ENCODE measurements around the gene NOL8. TPM values are rescaled to one million over a fixed set of nuclear protein-coding genes. Genes with fewer than 3 reads are reported as not detected.

Gene NOL8
- total RNA-seq, 1 experiment from 2014 or later, result 48.4 TPM

- no peak overlapping the region for H3K23ac ChIP-seq (ENCODE audit: insufficient read length, low read depth, low read length)
- no peak overlapping the region for H4K5ac ChIP-seq (ENCODE audit: insufficient read length, low read depth, low read length)
- no peak overlapping the region for H2BK20ac ChIP-seq (ENCODE audit: low read depth, low read length, poor library complexity, severe bottlenecking)
- no peak overlapping the region for H2BK15ac ChIP-seq (ENCODE audit: low read depth, low read length)
- H2AK5ac ChIP-seq (ENCODE audit: insufficient read length, low read length), result no peak overlapping the region
- H3K9me3 ChIP-seq (ENCODE audit: control insufficient read depth, low read depth, low read length), result no peaks in the 10 kb centered on the region
- Mint-ChIP-seq H3K36me3 (ENCODE audit: insufficient read depth in 1 of 3, low read depth in 3 of 3) (peaks cover 50 to 95% (median 93%) of the 10 kb centered on the region in 3 experiments), H3K27me3 (ENCODE audit: low read depth) (no peaks in the 10 kb centered on the region), H3K4me3 (no peak overlapping the region), H3K27ac (no peak overlapping the region), H3K4me1 (no peaks in the 10 kb centered on the region), H3K9me3 (no peaks in the 10 kb centered on the region)
- no peaks in the 10 kb centered on the region for H3K79me2 ChIP-seq (ENCODE audit: insufficient read depth, low read length)
- no peaks in the 10 kb centered on the region for H4K20me1 ChIP-seq (ENCODE audit: control insufficient read depth, insufficient read depth, insufficient read length)
- H3K14ac ChIP-seq (ENCODE audit: insufficient read depth, low read length), result no peak overlapping the region
- H3K56ac ChIP-seq (ENCODE audit: insufficient read length, low read depth, low read length), result no peak overlapping the region
- no peaks in the 10 kb centered on the region for H3K23me2 ChIP-seq (ENCODE audit: insufficient read length, low read depth, low read length, poor library complexity, severe bottlenecking)
- H3T11ph ChIP-seq (ENCODE audit: low read length), result no peak overlapping the region
- H3K4ac ChIP-seq (ENCODE audit: low read depth, low read length), result no peak overlapping the region
- H3K27ac ChIP-seq (ENCODE audit: insufficient read length, low read depth, low read length), result no peak overlapping the region
- WGBS (ENCODE audit: extremely low coverage, insufficient read length, low lambda C conversion rate), result no CpG with 5 or more reads among the region's 19 CpGs
- no peak overlapping the region for H2BK120ac ChIP-seq (ENCODE audit: low read depth, low read length, poor library complexity, severe bottlenecking)
- H4K8ac ChIP-seq (replicated peaks; ENCODE audit: insufficient read length, low read depth, low read length), result no peak overlapping the region
- H3K18ac ChIP-seq (ENCODE audit: insufficient read length, low read depth, low read length), result no peak overlapping the region
- TF ChIP-seq CTCF (conservative IDR thresholded peaks at IDR 0.05), result no peak
- H2BK12ac ChIP-seq (ENCODE audit: insufficient read length, low read depth, low read length), result no peak overlapping the region
- H2BK5ac ChIP-seq (ENCODE audit: insufficient read length, low read length), result no peak overlapping the region
- no peak for DNase-seq
- no peaks in the 10 kb centered on the region for H3K27me3 ChIP-seq (ENCODE audit: insufficient read depth, low read length)
- no peaks in the 10 kb centered on the region for H3K79me1 ChIP-seq (ENCODE audit: insufficient read depth, low read depth, low read length, poor library complexity, severe bottlenecking)
- no peaks in the 10 kb centered on the region for H3K4me1 ChIP-seq (ENCODE audit: insufficient read depth, low read length)
- H2AFZ ChIP-seq (ENCODE audit: low read length), result no peak overlapping the region
- no peak overlapping the region for H4K91ac ChIP-seq (ENCODE audit: insufficient read length, low read depth, low read length)
- no peak overlapping the region for H3K4me2 ChIP-seq (ENCODE audit: insufficient read depth, insufficient read length, low read length)
- no peak overlapping the region for H3K9ac ChIP-seq (ENCODE audit: extremely low read depth, insufficient read length, low read length)
Observed at GRCh38 chr9:92254381-92255337, 70.5 kb downstream of the NOL8 start.

All from H9 (cell line).